ENCODE results near the gene GLUD1. TPM values are rescaled to one million over a fixed set of nuclear protein-coding genes. Genes with fewer than 3 reads are reported as not detected.
A peak's percentile ranks its signal among the peaks of the same experiment; 100 is the strongest.

Gene GLUD1
- polyA plus RNA-seq, 3 donors = 63.6 to 175 (median 163) TPM

DNA sequence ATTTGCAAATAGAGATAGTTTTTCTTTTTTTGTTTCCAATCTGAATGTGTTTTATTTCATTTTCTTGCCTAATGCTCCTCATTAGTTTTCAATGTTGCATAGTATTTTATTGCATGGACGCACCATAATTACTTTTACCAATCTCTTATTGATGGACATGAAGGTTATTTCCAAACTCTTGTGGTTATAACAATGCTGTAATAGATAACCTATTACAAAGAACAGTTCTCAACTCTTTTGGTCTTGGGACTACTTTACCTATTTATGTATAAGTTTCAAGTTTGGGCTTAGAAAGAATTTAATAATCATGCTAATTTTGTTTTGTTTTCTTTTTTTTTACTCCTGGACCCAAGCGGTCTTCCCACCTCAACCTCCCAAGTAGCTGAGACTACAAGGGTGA is 7.4 kb upstream of the GLUD1 start:
- H3K79me2 ChIP-seq (ENCODE audit: insufficient read depth, low read length) = peaks cover 23% of the 10 kb centered on the region
- Mint-ChIP-seq H3K4me1 (peaks cover 3% of the 10 kb centered on the region), H3K36me3 (peaks cover 44 to 67% of the 10 kb centered on the region in 2 donors), H3K4me3 (no peak overlapping the region), H3K27ac (no peak overlapping the region), H3K27me3 (ENCODE audit: low read depth in 3 of 3) (no peaks in the 10 kb centered on the region), H3K9me3 (no peaks in the 10 kb centered on the region)
- no CpG with 5 or more reads among the region's 2 CpGs for WGBS (ENCODE audit: insufficient coverage)
- no peak for TF ChIP-seq CTCF (IDR thresholded peaks at IDR 0.05)
- intact Hi-C loops (cut with micrococcal nuclease) = no loop called here
- H3K27me3 ChIP-seq (ENCODE audit: control insufficient read depth in 2 of 2, insufficient read depth in 2 of 2, low read length in 2 of 2) = no peaks in the 10 kb centered on the region
- H3K4me1 ChIP-seq (ENCODE audit: control insufficient read depth in 1 of 2, insufficient read depth in 2 of 2, low read length in 2 of 2) = no peaks in the 10 kb centered on the region
- no peak for DNase-seq
- no peak overlapping the region for H2AFZ ChIP-seq (ENCODE audit: insufficient read depth, low read depth, low read length, poor library complexity, severe bottlenecking)
- H3K9ac ChIP-seq (ENCODE audit: insufficient read depth, low read length, poor library complexity, severe bottlenecking) = no peak overlapping the region
- no peak overlapping the region for H3K27ac ChIP-seq (ENCODE audit: low read depth in 1 of 2, low read length in 2 of 2)
- no peak overlapping the region for H3K4me3 ChIP-seq (replicated peaks in 1 of 3; ENCODE audit: low read depth in 2 of 3, low read length in 3 of 3)
- no peaks in the 10 kb centered on the region for H3K9me3 ChIP-seq (replicated peaks in 1 of 2; ENCODE audit: control insufficient read depth in 1 of 2, insufficient read depth in 1 of 2, low read length in 2 of 2)
- H4K20me1 ChIP-seq (ENCODE audit: insufficient read depth, low read length) = no peaks in the 10 kb centered on the region
- H3K36me3 ChIP-seq (replicated peaks in 1 of 2; ENCODE audit: control insufficient read depth in 1 of 2, insufficient read depth in 2 of 2, low read length in 2 of 2) = peaks cover 13 to 69% of the 10 kb centered on the region in 2 donors
- no peak overlapping the region for H3K4me2 ChIP-seq (replicated peaks; ENCODE audit: extremely low read depth, low read length, poor library complexity, severe bottlenecking)

- H3K27me3 Mint-ChIP-seq (ENCODE audit: low read depth in 3 of 3) = no peaks in the 10 kb centered on the region
- Histone ChIP-seq H4K20me1 (ENCODE audit: insufficient read depth, low read length) (peaks cover 37% of the 10 kb centered on the region), H3K4me1 (ENCODE audit: control insufficient read depth in 1 of 2, insufficient read depth in 2 of 2, low read length in 2 of 2) (peaks cover 38 to 48% of the 10 kb centered on the region in 2 donors), H3K27me3 (ENCODE audit: control insufficient read depth in 2 of 2, insufficient read depth in 2 of 2, low read length in 2 of 2) (no peaks in the 10 kb centered on the region), H3K36me3 (replicated peaks in 1 of 2; ENCODE audit: control insufficient read depth in 1 of 2, insufficient read depth in 2 of 2, low read length in 2 of 2) (peaks cover 2 to 21% of the 10 kb centered on the region in 2 donors), H2AFZ (ENCODE audit: insufficient read depth, low read depth, low read length, poor library complexity, severe bottlenecking) (peak overlapping the region; percentile 91), H3K4me3 (replicated peaks in 1 of 3; ENCODE audit: low read depth in 2 of 3, low read length in 3 of 3) (peak overlapping the region; percentile 61 to 87 (median 75)), H3K4me2 (replicated peaks; ENCODE audit: extremely low read depth, low read length, poor library complexity, severe bottlenecking) (peak overlapping the region; percentile 81), H3K9ac (ENCODE audit: insufficient read depth, low read length, poor library complexity, severe bottlenecking) (peak overlapping the region; percentile 85), H3K9me3 (replicated peaks in 1 of 2; ENCODE audit: control insufficient read depth in 1 of 2, insufficient read depth in 1 of 2, low read length in 2 of 2) (no peaks in the 10 kb centered on the region), H3K27ac (ENCODE audit: low read depth in 1 of 2, low read length in 2 of 2) (peak overlapping the region; percentile 65 to 88), H3K79me2 (ENCODE audit: insufficient read depth, low read length) (peaks cover 69% of the 10 kb centered on the region)
- intact Hi-C loops (cut with micrococcal nuclease) = loop anchor here in 1 of 2 donors (10.0 kb wide), 1 partner anchor 121 kb away; no protein-coding TSS in a partner anchor
- peak overlapping the region; percentile 82 to 88 for H3K4me3 Mint-ChIP-seq
- WGBS (ENCODE audit: insufficient coverage) = under 1% methylated on average over 57 of the region's 60 CpGs
- H3K4me1 Mint-ChIP-seq = peaks cover 39% of the 10 kb centered on the region
- H3K36me3 Mint-ChIP-seq = peaks cover 15 to 29% of the 10 kb centered on the region in 2 donors
- DNase-seq = peak; percentile 77 to 89 (median 86)
- H3K9me3 Mint-ChIP-seq = no peaks in the 10 kb centered on the region
- H3K27ac Mint-ChIP-seq = peak overlapping the region; percentile 82 to 92 (median 91)
- no peak for TF ChIP-seq CTCF (IDR thresholded peaks at IDR 0.05)
Measured at GRCh38 chr10:87095236-87095945, 748 bp upstream of the GLUD1 start.
